Measurements from ENCODE around the gene C1R. TPM values are rescaled to one million over a fixed set of nuclear protein-coding genes. Genes with fewer than 3 reads are reported as not detected.
"Not testable (repeated sequence)": the region's sequence is repeated elsewhere in the genome, so short reads cannot be mapped to it uniquely, and the experiment has no call there.

C1R gene
- total and polyA plus RNA-seq, 4 donors = 148 to 1,570 (median 964) TPM

GRCh38 chr12:7107636-7108002 is 15.4 kb upstream of the C1R start:
- Histone ChIP-seq H3K36me3 (ENCODE audit: control insufficient read depth in 1 of 2, insufficient read depth in 2 of 2, low read length in 1 of 2) (no peaks in the 10 kb centered on the region), H3K27ac (ENCODE audit: low read depth in 1 of 2, low read length in 2 of 2) (peak overlapping the region in 1 of 2 donors; percentile 80), H3K4me1 (ENCODE audit: control insufficient read depth in 1 of 2, insufficient read depth in 2 of 2, low read length in 2 of 2) (no peaks in the 10 kb centered on the region), H3K27me3 (ENCODE audit: control insufficient read depth in 1 of 2, insufficient read depth in 2 of 2, low read length in 1 of 2) (no peaks in the 10 kb centered on the region), H3K4me3 (ENCODE audit: low read length in 2 of 2) (peak overlapping the region in 1 of 2 donors; percentile 84), H3K9me3 (ENCODE audit: control insufficient read depth, low read length) (no peaks in the 10 kb centered on the region)
- DNase-seq (no peak), ATAC-seq (ENCODE audit: low FRiP score) (no peak)
- WGBS, 2 donors = 25 to 38% methylated on average over 3 of the region's 3 CpGs
- intact Hi-C loops (cut with DNase I) = loop anchor here in 1 of 2 donors (1.0 to 2.0 kb wide), 3 partner anchors 15 to 163 kb away; partner anchors contain the start of genes C12orf57, C1R and C1S

GRCh38 chr12:7107181-7107580 is 14.9 kb upstream of the C1R start:
- H3K27me3 ChIP-seq (ENCODE audit: control insufficient read depth in 1 of 2, insufficient read depth in 2 of 2, low read length in 1 of 2); H3K27ac ChIP-seq (ENCODE audit: low read depth in 1 of 2, low read length in 2 of 2); ATAC-seq (ENCODE audit: low FRiP score); intact Hi-C loops (cut with DNase I); H3K4me3 ChIP-seq (ENCODE audit: low read length in 2 of 2); H3K4me1 ChIP-seq (ENCODE audit: control insufficient read depth in 1 of 2, insufficient read depth in 2 of 2, low read length in 2 of 2); H3K9me3 ChIP-seq (ENCODE audit: control insufficient read depth, low read length); H3K36me3 ChIP-seq (ENCODE audit: control insufficient read depth in 1 of 2, insufficient read depth in 2 of 2, low read length in 1 of 2); DNase-seq: not testable (repeated sequence)
- 97 to 99% methylated on average over 5 of the region's 5 CpGs for WGBS, 2 donors

GRCh38 chr12:7106082-7106481 is 13.8 kb upstream of the C1R start:
- intact Hi-C loops (cut with DNase I) = no loop called here
- no peak for ATAC-seq (ENCODE audit: low FRiP score)
- no peaks in the 10 kb centered on the region for H3K27me3 ChIP-seq (ENCODE audit: control insufficient read depth in 1 of 2, insufficient read depth in 2 of 2, low read length in 1 of 2)
- no peaks in the 10 kb centered on the region for H3K4me1 ChIP-seq (ENCODE audit: control insufficient read depth in 1 of 2, insufficient read depth in 2 of 2, low read length in 2 of 2)
- no peaks in the 10 kb centered on the region for H3K36me3 ChIP-seq (ENCODE audit: control insufficient read depth in 1 of 2, insufficient read depth in 2 of 2, low read length in 1 of 2)
- no peak for DNase-seq
- H3K4me3 ChIP-seq (ENCODE audit: low read length in 2 of 2) = no peak overlapping the region
- 92 to 97% methylated on average over 1 of the region's 1 CpG for WGBS, 2 donors
- no peaks in the 10 kb centered on the region for H3K9me3 ChIP-seq (ENCODE audit: control insufficient read depth, low read length)
- H3K27ac ChIP-seq (ENCODE audit: low read depth in 1 of 2, low read length in 2 of 2) = no peak overlapping the region

GRCh38 chr12:7103837-7104584 is 11.8 kb upstream of the C1R start:
- Histone ChIP-seq H3K27me3 (ENCODE audit: control insufficient read depth in 1 of 2, insufficient read depth in 2 of 2, low read length in 1 of 2) (no peaks in the 10 kb centered on the region), H3K27ac (ENCODE audit: low read depth in 1 of 2, low read length in 2 of 2) (no peak overlapping the region), H3K4me3 (ENCODE audit: low read length in 2 of 2) (no peak overlapping the region), H3K9me3 (ENCODE audit: control insufficient read depth, low read length) (no peaks in the 10 kb centered on the region), H3K4me1 (ENCODE audit: control insufficient read depth in 1 of 2, insufficient read depth in 2 of 2, low read length in 2 of 2) (no peaks in the 10 kb centered on the region), H3K36me3 (ENCODE audit: control insufficient read depth in 1 of 2, insufficient read depth in 2 of 2, low read length in 1 of 2) (peaks cover 0 to 5% of the 10 kb centered on the region in 2 donors)
- ATAC-seq (ENCODE audit: low FRiP score) = no peak
- no peak for DNase-seq
- WGBS, 2 donors = 89 to 92% methylated on average over 14 of the region's 14 CpGs
- intact Hi-C loops (cut with DNase I) = no loop called here

GRCh38 chr12:7102582-7102981 is 10.3 kb upstream of the C1R start:
- Histone ChIP-seq H3K27ac (ENCODE audit: low read depth in 1 of 2, low read length in 2 of 2) (no peak overlapping the region), H3K36me3 (ENCODE audit: control insufficient read depth in 1 of 2, insufficient read depth in 2 of 2, low read length in 1 of 2) (peaks cover 0 to 5% of the 10 kb centered on the region in 2 donors), H3K4me3 (ENCODE audit: low read length in 2 of 2) (no peak overlapping the region), H3K27me3 (ENCODE audit: control insufficient read depth in 1 of 2, insufficient read depth in 2 of 2, low read length in 1 of 2) (no peaks in the 10 kb centered on the region), H3K4me1 (ENCODE audit: control insufficient read depth in 1 of 2, insufficient read depth in 2 of 2, low read length in 2 of 2) (no peaks in the 10 kb centered on the region), H3K9me3 (ENCODE audit: control insufficient read depth, low read length) (no peaks in the 10 kb centered on the region)
- intact Hi-C loops (cut with DNase I) = no loop called here
- 84 to 88% methylated on average over 3 of the region's 3 CpGs for WGBS, 2 donors
- DNase-seq = no peak
- no peak for ATAC-seq (ENCODE audit: low FRiP score)

- intact Hi-C loops (cut with DNase I) = no loop called here
- H3K4me3 ChIP-seq (ENCODE audit: low read length in 2 of 2) = no peak overlapping the region
- DNase-seq (no peak), ATAC-seq (ENCODE audit: low FRiP score) (peak; percentile 13)
- no peak overlapping the region for H3K27ac ChIP-seq (ENCODE audit: low read depth in 1 of 2, low read length in 2 of 2)
- WGBS, 2 donors = 82 to 90% methylated on average over 10 of the region's 10 CpGs
- peaks cover 0 to 5% of the 10 kb centered on the region in 2 donors for H3K36me3 ChIP-seq (ENCODE audit: control insufficient read depth in 1 of 2, insufficient read depth in 2 of 2, low read length in 1 of 2)
- H3K4me1 ChIP-seq (ENCODE audit: control insufficient read depth in 1 of 2, insufficient read depth in 2 of 2, low read length in 2 of 2) = no peaks in the 10 kb centered on the region
- no peaks in the 10 kb centered on the region for H3K27me3 ChIP-seq (ENCODE audit: control insufficient read depth in 1 of 2, insufficient read depth in 2 of 2, low read length in 1 of 2)
- no peaks in the 10 kb centered on the region for H3K9me3 ChIP-seq (ENCODE audit: control insufficient read depth, low read length)
Observed at GRCh38 chr12:7101694-7102131, 9.5 kb upstream of the C1R start.

GRCh38 chr12:7101047-7101693 is 8.9 kb upstream of the C1R start:
- DNase-seq (no peak), ATAC-seq (ENCODE audit: low FRiP score) (no peak)
- WGBS, 2 donors = 83 to 85% methylated on average over 4 of the region's 4 CpGs
- no peak overlapping the region for H3K4me3 ChIP-seq (ENCODE audit: low read length in 2 of 2)
- H3K27ac ChIP-seq (ENCODE audit: low read depth in 1 of 2, low read length in 2 of 2) = no peak overlapping the region
- peaks cover 0 to 5% of the 10 kb centered on the region in 2 donors for H3K36me3 ChIP-seq (ENCODE audit: control insufficient read depth in 1 of 2, insufficient read depth in 2 of 2, low read length in 1 of 2)
- no peaks in the 10 kb centered on the region for H3K9me3 ChIP-seq (ENCODE audit: control insufficient read depth, low read length)
- intact Hi-C loops (cut with DNase I) = no loop called here
- no peaks in the 10 kb centered on the region for H3K27me3 ChIP-seq (ENCODE audit: control insufficient read depth in 1 of 2, insufficient read depth in 2 of 2, low read length in 1 of 2)
- H3K4me1 ChIP-seq (ENCODE audit: control insufficient read depth in 1 of 2, insufficient read depth in 2 of 2, low read length in 2 of 2) = no peaks in the 10 kb centered on the region

GRCh38 chr12:7100239-7100638 is 8.0 kb upstream of the C1R start:
- Histone ChIP-seq H3K4me3 (ENCODE audit: low read length in 2 of 2) (no peak overlapping the region), H3K36me3 (ENCODE audit: control insufficient read depth in 1 of 2, insufficient read depth in 2 of 2, low read length in 1 of 2) (peaks cover 0 to 5% of the 10 kb centered on the region in 2 donors), H3K4me1 (ENCODE audit: control insufficient read depth in 1 of 2, insufficient read depth in 2 of 2, low read length in 2 of 2) (no peaks in the 10 kb centered on the region), H3K9me3 (ENCODE audit: control insufficient read depth, low read length) (no peaks in the 10 kb centered on the region), H3K27me3 (ENCODE audit: control insufficient read depth in 1 of 2, insufficient read depth in 2 of 2, low read length in 1 of 2) (no peaks in the 10 kb centered on the region), H3K27ac (ENCODE audit: low read depth in 1 of 2, low read length in 2 of 2) (no peak overlapping the region)
- DNase-seq (no peak), ATAC-seq (ENCODE audit: low FRiP score) (no peak)
- WGBS, 2 donors = 77 to 88% methylated on average over 4 of the region's 4 CpGs
- intact Hi-C loops (cut with DNase I) = no loop called here
